Endothelial cell of umbilical vein (primary cell): ENCODE measurements around the gene LEPROT.

Source experiments
- EZH2 ChIP-seq: IDR thresholded peaks from 2 replicates; pipeline ENCODE4 v1.6.1; 2012; ENCODE audit warnings: borderline replicate concordance, low read depth, mild to moderate bottlenecking, moderate library complexity, low read length, inconsistent platforms; ENCODE audit not compliant: severe bottlenecking
- GATA2 ChIP-seq: IDR thresholded peaks from 2 replicates; pipeline ENCODE4 v1.7.0; 2011; ENCODE audit warnings: low read depth, mild to moderate bottlenecking, moderate library complexity, mixed read lengths, low read length; ENCODE audit not compliant: insufficient read length, insufficient read depth
- JUN ChIP-seq: IDR thresholded peaks from 2 replicates; pipeline ENCODE4 v1.6.1; 2011; ENCODE audit warnings: borderline replicate concordance, low read depth; ENCODE audit not compliant: insufficient read length, insufficient read depth
- MAX ChIP-seq: IDR thresholded peaks from 2 replicates; pipeline ENCODE4 v1.6.1; 2011; ENCODE audit not compliant: insufficient read depth, insufficient read length
- MYC ChIP-seq: IDR thresholded peaks from one replicate; pipeline ENCODE4 v1.6.1; 2011; ENCODE audit warnings: mild to moderate bottlenecking, low read depth, low read length
- POLR2A ChIP-seq: IDR thresholded peaks from 2 replicates; pipeline ENCODE4 v1.6.1; 2012; ENCODE audit warnings: low read depth, mild to moderate bottlenecking, control low read depth, low read length
- POLR2AphosphoS5 ChIP-seq: IDR thresholded peaks from 2 replicates; pipeline ENCODE4 v1.6.1; 2012; ENCODE audit warnings: low read depth, mild to moderate bottlenecking, control low read depth, low read length, moderate library complexity; ENCODE audit not compliant: insufficient read depth
- TF ChIP-seq, protein P1 (sequence below), 2 donors: IDR thresholded peaks; 1 replicate in 1 of 2; 2 replicates in 1 of 2; pipeline ENCODE4 v1.5.1; 2011; ENCODE audit warnings: low read length in 2 of 2, mild to moderate bottlenecking in 2 of 2, moderate library complexity in 2 of 2, control low read depth in 1 of 2, inconsistent platforms in 1 of 2, low read depth in 1 of 2; ENCODE audit not compliant: insufficient read depth in 1 of 2; ENCODE audit errors: extremely low read depth in 1 of 2

- TF ChIP-seq, protein P1, sequence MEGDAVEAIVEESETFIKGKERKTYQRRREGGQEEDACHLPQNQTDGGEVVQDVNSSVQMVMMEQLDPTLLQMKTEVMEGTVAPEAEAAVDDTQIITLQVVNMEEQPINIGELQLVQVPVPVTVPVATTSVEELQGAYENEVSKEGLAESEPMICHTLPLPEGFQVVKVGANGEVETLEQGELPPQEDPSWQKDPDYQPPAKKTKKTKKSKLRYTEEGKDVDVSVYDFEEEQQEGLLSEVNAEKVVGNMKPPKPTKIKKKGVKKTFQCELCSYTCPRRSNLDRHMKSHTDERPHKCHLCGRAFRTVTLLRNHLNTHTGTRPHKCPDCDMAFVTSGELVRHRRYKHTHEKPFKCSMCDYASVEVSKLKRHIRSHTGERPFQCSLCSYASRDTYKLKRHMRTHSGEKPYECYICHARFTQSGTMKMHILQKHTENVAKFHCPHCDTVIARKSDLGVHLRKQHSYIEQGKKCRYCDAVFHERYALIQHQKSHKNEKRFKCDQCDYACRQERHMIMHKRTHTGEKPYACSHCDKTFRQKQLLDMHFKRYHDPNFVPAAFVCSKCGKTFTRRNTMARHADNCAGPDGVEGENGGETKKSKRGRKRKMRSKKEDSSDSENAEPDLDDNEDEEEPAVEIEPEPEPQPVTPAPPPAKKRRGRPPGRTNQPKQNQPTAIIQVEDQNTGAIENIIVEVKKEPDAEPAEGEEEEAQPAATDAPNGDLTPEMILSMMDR (IDR thresholded peaks at IDR 0.05; ENCODE audit: extremely low read depth in 1 of 2, insufficient read depth in 1 of 2, low read depth in 1 of 2, low read length in 2 of 2) = no peak
- TF ChIP-seq MYC (no peak), EZH2 (no peak), POLR2A (no peak), POLR2AphosphoS5 (no peak), JUN (no peak), MAX (no peak), GATA2 (no peak)
These were observed 2.7 kb upstream of the LEPROT start for GRCh38 chr1:65417729-65418128.
